ENCODE data around the gene GNAT1. TPM values are rescaled to one million over a fixed set of nuclear protein-coding genes. Genes with fewer than 3 reads are reported as not detected.
"Not testable (repeated sequence)": the region's sequence is repeated elsewhere in the genome, so short reads cannot be mapped to it uniquely, and the experiment has no call there.

Gene GNAT1
- total RNA-seq, 1 experiment from 2014 or later, result not detected

- DNase-seq (ENCODE audit: low read depth), result no peak
These were observed 28.7 kb downstream of the GNAT1 start for GRCh38 chr3:50220109-50220508.

GRCh38 chr3:50221051-50221410 is 29.6 kb downstream of the GNAT1 start:
- no peak for DNase-seq (ENCODE audit: low read depth)

- no peak for DNase-seq (ENCODE audit: low read depth)
These were observed 30.2 kb downstream of the GNAT1 start for GRCh38 chr3:50221411-50222168.

GRCh38 chr3:50222169-50222528 is 30.7 kb downstream of the GNAT1 start:
- no peak for DNase-seq (ENCODE audit: low read depth)

GRCh38 chr3:50224639-50225038 is 33.2 kb downstream of the GNAT1 start:
- no peak for DNase-seq (ENCODE audit: low read depth)

- peak; percentile 67 for DNase-seq (ENCODE audit: low read depth)
These were observed 35.5 kb downstream of the GNAT1 start for GRCh38 chr3:50226888-50227389.

- peak; percentile 92 for DNase-seq (ENCODE audit: low read depth)
These were observed 36.2 kb downstream of the GNAT1 start for GRCh38 chr3:50227390-50228183.

- DNase-seq (ENCODE audit: low read depth), result not testable (repeated sequence)
These were observed 36.9 kb downstream of the GNAT1 start for GRCh38 chr3:50228184-50228763.

- no peak for DNase-seq (ENCODE audit: low read depth)
These were observed 38.1 kb downstream of the GNAT1 start for GRCh38 chr3:50229490-50229889.

GRCh38 chr3:50230104-50230793 is 38.8 kb downstream of the GNAT1 start:
- DNase-seq (ENCODE audit: low read depth), result no peak

- no peak for DNase-seq (ENCODE audit: low read depth)
These were observed 39.4 kb downstream of the GNAT1 start for GRCh38 chr3:50230794-50231125.

GRCh38 chr3:50231581-50231980 is 40.2 kb downstream of the GNAT1 start:
- no peak for DNase-seq (ENCODE audit: low read depth)

GRCh38 chr3:50232303-50232702 is 40.9 kb downstream of the GNAT1 start:
- DNase-seq (ENCODE audit: low read depth), result no peak

GRCh38 chr3:50233176-50233575 is 41.8 kb downstream of the GNAT1 start:
- DNase-seq (ENCODE audit: low read depth), result no peak

GRCh38 chr3:50235716-50236483 is 44.5 kb downstream of the GNAT1 start, which contains the start of gene GNAI2:
Gene GNAI2 (plus strand): TSS chr3:50236204. CDS start chr3:50236336, 132 bp downstream.
- DNase-seq (ENCODE audit: low read depth), result peak; percentile 98

GRCh38 chr3:50236484-50237132 is 45.2 kb downstream of the GNAT1 start:
- no peak for DNase-seq (ENCODE audit: low read depth)

GRCh38 chr3:50237133-50237651 is 45.8 kb downstream of the GNAT1 start:
- DNase-seq (ENCODE audit: low read depth), result peak; percentile 33

- DNase-seq (ENCODE audit: low read depth), result peak; percentile 90
These were observed 46.5 kb downstream of the GNAT1 start for GRCh38 chr3:50237754-50238548.

GRCh38 chr3:50238549-50239026 is 47.2 kb downstream of the GNAT1 start:
- DNase-seq (ENCODE audit: low read depth), result peak; percentile 46

Data from Daoy (cell line).